Spleen (tissue), 11 donors: Measurements from ENCODE around the gene SUCLA2. TPM values are rescaled to one million over a fixed set of nuclear protein-coding genes. Genes with fewer than 3 reads are reported as not detected.

Experiments
- DNase-seq: peaks from one replicate; pipeline ENCODE4 v3.0.0-alpha.2; 2020
- H3K27ac ChIP-seq, 8 donors: fragments of 200-600 bp; sonication (generic) in 7 of 8; 1 replicate in 4 of 8; 2 replicates in 4 of 8; pipeline versions ENCODE4 v1.5.0 to v1.8.0; 2016 to 2021; ENCODE audit warnings: inconsistent platforms in 4 of 8, mild to moderate bottlenecking in 4 of 8, moderate library complexity in 1 of 8
- H3K27me3 ChIP-seq, 7 donors: fragments of 200-600 bp; sonication (generic) in 6 of 7; replicated peaks in 1 of 7; 1 replicate in 4 of 7; 2 replicates in 3 of 7; pipeline versions ENCODE4 v1.5.0 to v1.8.0; 2016 to 2021; ENCODE audit warnings: inconsistent platforms in 3 of 7, mild to moderate bottlenecking in 1 of 7
- H3K36me3 ChIP-seq, 6 donors: fragments of 200-600 bp; sonication (generic) in 5 of 6; 1 replicate in 4 of 6; 2 replicates in 2 of 6; pipeline versions ENCODE4 v1.5.0 to v1.8.0; 2016 to 2021; ENCODE audit warnings: inconsistent platforms in 2 of 6
- H3K4me1 ChIP-seq, 6 donors: fragments of 200-600 bp; sonication (generic) in 5 of 6; 1 replicate in 3 of 6; 2 replicates in 3 of 6; pipeline versions ENCODE4 v1.5.0 to v1.8.0; 2016 to 2021; ENCODE audit warnings: inconsistent platforms in 3 of 6
- H3K4me3 ChIP-seq, 8 donors: fragments of 200-600 bp; sonication (generic) in 7 of 8; 1 replicate in 4 of 8; 2 replicates in 4 of 8; pipeline versions ENCODE4 v1.5.0 to v1.8.0; 2016 to 2021; ENCODE audit warnings: inconsistent platforms in 4 of 8, mild to moderate bottlenecking in 4 of 8, moderate library complexity in 2 of 8
- H3K9me3 ChIP-seq, 8 donors: fragments of 200-600 bp; sonication (generic) in 7 of 8; 1 replicate in 4 of 8; 2 replicates in 4 of 8; pipeline versions ENCODE4 v1.5.0 to v1.8.0; 2016 to 2021; ENCODE audit warnings: inconsistent platforms in 4 of 8
- CTCF ChIP-seq, 11 experiments: fragments of 200-600 bp in 7 of 11; fragments of 450-650 bp in 4 of 11; sonication (generic) in 4 of 11; IDR thresholded peaks in 8 of 11; conservative IDR thresholded peaks in 3 of 11; 1 replicate in 7 of 11; 2 replicates in 4 of 11; pipeline versions ENCODE4 v1.4.0 to v1.8.0; 2016 to 2021; ENCODE audit warnings: antibody characterized with exemption in 11 of 11, inconsistent platforms in 4 of 11, mild to moderate bottlenecking in 1 of 11
- POLR2A ChIP-seq, 3 donors: fragments of 450-650 bp; IDR thresholded peaks; one replicate each; pipeline ENCODE4 v1.5.1; 2017; ENCODE audit warnings: antibody characterized with exemption in 3 of 3, mild to moderate bottlenecking in 1 of 3
- POLR2AphosphoS5 ChIP-seq, 3 donors: sonication (generic); formaldehyde crosslinking; IDR thresholded peaks; one replicate each; pipeline ENCODE4 v1.5.1; 2017; ENCODE audit warnings: antibody characterized with exemption in 3 of 3
- WGBS, 5 donors: extraction: QIAGEN DNeasy Blood & Tissue Kit in 3 of 5; methylation state at CpG; one replicate each; pipeline versions ENCODE4 v1.1.5 to v1.1.7; 2013 to 2018; 5-methylcytosine and 5-hydroxymethylcytosine counted together
- intact Hi-C: fragments of 100-400 bp; cut with DNase I; formaldehyde crosslinking; loops from one replicate; pipeline ENCODE4 v1.15.0; 2023; ENCODE audit warnings: low total_unique reads
- polyA plus RNA-seq, 3 donors: library from polyadenylated mRNA; stranded (reverse); fragments of 200-250 nt; gene quantifications; one replicate each; pipeline ENCODE4 v1.2.1, GENCODE V29; 2013
- total RNA-seq, 7 donors: library from RNA; depleted of rRNA in 3 of 7; stranded (reverse); fragments of >200 nt in 3 of 7; fragmentation: NEBNext Ultra II Directional in 4 of 7; extraction: Animal tissue kit (Norgen Biotek cat#: 25700) in 4 of 7; gene quantifications; one replicate each; pipeline versions ENCODE4 v1.1.0 to v1.2.1, GENCODE V29; 2016 to 2021
- donor health status: healthy with polysubstance abuse.
- donor health status: DM: no; HTN: no; CAD: no; lungs with moderate emphysema.
- donor health status: DM: no; HTN: no; CAD: no.
- donor health status: Bipolar disorder and iron deficiency.
- donor health status: healthy.
- donor health status: DM: no; HTN: no; CAD: no.
- donor health status: DM: yes; HTN: yes; CAD: no.

The SUCLA2 gene
- total and polyA plus RNA-seq, 10 donors: 14.4 to 49.6 (median 31.5) TPM

- no peak for DNase-seq
- Histone ChIP-seq H3K36me3 (no peaks in the 10 kb centered on the region), H3K27ac (no peak overlapping the region), H3K4me3 (no peak overlapping the region), H3K27me3 (no peaks in the 10 kb centered on the region), H3K4me1 (no peaks in the 10 kb centered on the region), H3K9me3 (peaks cover 0 to 3% (median 0%) of the 10 kb centered on the region in 8 donors)
- TF ChIP-seq POLR2AphosphoS5 (IDR thresholded peaks at IDR 0.05) (no peak), POLR2A (IDR thresholded peaks at IDR 0.05) (no peak), CTCF (IDR thresholded peaks at IDR 0.05 in 8 of 11, conservative IDR thresholded peaks at IDR 0.05 in 3 of 11) (no peak)
- intact Hi-C loops: no loop called here
- WGBS, 5 donors: 75 to 97% (median 83%) methylated on average over 3 of the region's 3 CpGs
Measured at GRCh38 chr13:47898080-47898479, 103.0 kb downstream of the SUCLA2 start.

GRCh38 chr13:47897411-47898050, 103.5 kb downstream of the SUCLA2 start:
- intact Hi-C loops: no loop called here
- DNase-seq: no peak
- TF ChIP-seq POLR2AphosphoS5 (IDR thresholded peaks at IDR 0.05) (no peak), CTCF (IDR thresholded peaks at IDR 0.05 in 8 of 11, conservative IDR thresholded peaks at IDR 0.05 in 3 of 11) (no peak), POLR2A (IDR thresholded peaks at IDR 0.05) (no peak)
- H3K4me3 ChIP-seq: no peak overlapping the region
- WGBS, 5 donors: 77 to 96% (median 84%) methylated on average over 2 of the region's 2 CpGs
- H3K27me3 ChIP-seq: no peaks in the 10 kb centered on the region
- no peaks in the 10 kb centered on the region for H3K36me3 ChIP-seq
- no peak overlapping the region for H3K27ac ChIP-seq
- peaks cover 0 to 3% (median 0%) of the 10 kb centered on the region in 8 donors for H3K9me3 ChIP-seq
- H3K4me1 ChIP-seq: no peaks in the 10 kb centered on the region

- no peaks in the 10 kb centered on the region for H3K36me3 ChIP-seq
- H3K27me3 ChIP-seq: no peaks in the 10 kb centered on the region
- WGBS, 5 donors: 70 to 86% (median 73%) methylated on average over 2 of the region's 2 CpGs
- TF ChIP-seq POLR2AphosphoS5 (IDR thresholded peaks at IDR 0.05) (no peak), POLR2A (IDR thresholded peaks at IDR 0.05) (no peak), CTCF (IDR thresholded peaks at IDR 0.05 in 8 of 11, conservative IDR thresholded peaks at IDR 0.05 in 3 of 11) (no peak)
- peaks cover 0 to 3% (median 0%) of the 10 kb centered on the region in 8 donors for H3K9me3 ChIP-seq
- H3K4me3 ChIP-seq: no peak overlapping the region
- H3K27ac ChIP-seq: no peak overlapping the region
- no peak for DNase-seq
- intact Hi-C loops: no loop called here
- no peaks in the 10 kb centered on the region for H3K4me1 ChIP-seq
Measured at GRCh38 chr13:47896546-47896945, 104.5 kb downstream of the SUCLA2 start.

- intact Hi-C loops: no loop called here
- Histone ChIP-seq H3K27me3 (no peaks in the 10 kb centered on the region), H3K27ac (no peak overlapping the region), H3K9me3 (peaks cover 0 to 3% (median 0%) of the 10 kb centered on the region in 8 donors), H3K4me3 (no peak overlapping the region), H3K36me3 (no peaks in the 10 kb centered on the region), H3K4me1 (no peaks in the 10 kb centered on the region)
- 68 to 88% (median 79%) methylated on average over 4 to 5 of the region's 5 CpGs for WGBS, 5 donors
- no peak for TF ChIP-seq POLR2A (IDR thresholded peaks at IDR 0.05)
- DNase-seq: no peak
Measured at GRCh38 chr13:47896111-47896510, 105.0 kb downstream of the SUCLA2 start.
